Kasumi-1 (cell line): ENCODE data around the gene GALNT17.
"Not testable (repeated sequence)": the region's sequence is repeated elsewhere in the genome, so short reads cannot be mapped to it uniquely, and the experiment has no call there.

ENCODE experiments used
- DNase-seq, 2 experiments: peaks; one replicate each; lab custom pipeline; 2025; lab: John Stamatoyannopoulos, UW

The GALNT17 gene

DNA sequence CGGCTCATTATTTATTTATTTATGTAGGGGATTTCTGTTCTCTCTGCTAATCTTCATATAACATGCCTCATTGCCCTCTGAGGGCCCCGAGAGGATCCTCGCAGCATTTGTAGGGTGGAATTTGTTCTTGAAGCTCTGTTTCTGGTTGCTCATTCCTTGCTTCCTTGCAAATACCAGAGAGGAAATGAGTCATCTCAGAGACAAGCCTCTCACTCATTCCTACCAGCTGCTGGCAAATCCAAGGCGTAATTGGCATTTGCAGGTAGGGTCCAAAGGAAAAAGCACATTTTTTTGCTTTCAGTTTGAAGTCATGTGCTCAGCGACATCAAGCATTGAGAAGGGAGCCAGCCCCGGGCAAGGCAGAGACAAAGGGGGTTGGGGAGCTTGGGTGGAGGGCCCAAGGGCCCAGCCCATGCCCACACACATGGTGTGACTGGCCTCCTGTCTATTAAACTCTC is 501.6 kb downstream of the GALNT17 start:
- no peak for DNase-seq

DNA sequence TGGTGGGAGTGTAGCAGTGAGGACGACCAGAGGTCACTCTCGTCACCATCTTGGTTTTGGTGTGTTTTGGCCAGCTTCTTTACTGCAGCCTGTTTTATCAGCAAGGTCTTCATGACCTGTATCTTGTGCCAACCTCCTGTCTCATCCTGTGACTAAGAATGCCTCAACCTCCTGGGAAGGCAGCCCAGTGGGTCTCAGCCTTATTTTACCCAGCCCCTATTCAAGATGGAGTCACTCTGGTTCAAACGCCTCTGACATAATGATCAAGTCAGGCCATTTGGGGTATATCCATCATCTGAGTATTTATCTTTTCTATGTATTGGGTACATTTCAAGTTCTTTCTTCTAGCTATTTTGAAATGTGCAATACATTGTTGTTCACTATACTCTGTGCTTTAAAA is 503.9 kb downstream of the GALNT17 start:
- not testable (repeated sequence) for DNase-seq

DNA sequence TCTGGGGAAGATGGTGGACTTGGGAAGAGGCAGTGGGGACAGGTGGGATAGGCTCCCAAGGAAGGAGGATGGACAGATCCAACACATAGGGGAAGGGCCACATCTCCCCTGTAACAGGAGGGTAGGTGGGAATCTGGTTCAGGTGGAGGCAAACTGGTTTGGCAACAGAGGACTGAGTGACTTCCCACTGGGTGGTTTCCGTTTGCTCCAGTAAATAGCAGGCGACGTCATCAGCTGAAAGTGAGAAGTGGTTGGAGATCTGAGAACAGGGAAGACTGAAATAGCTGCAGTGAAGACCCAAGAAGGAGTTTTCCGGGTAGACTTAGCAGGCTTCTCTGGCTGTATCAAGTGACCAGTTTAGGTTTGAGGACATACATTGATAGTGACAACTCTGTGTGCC is 504.4 kb downstream of the GALNT17 start:
- DNase-seq = no peak

DNA sequence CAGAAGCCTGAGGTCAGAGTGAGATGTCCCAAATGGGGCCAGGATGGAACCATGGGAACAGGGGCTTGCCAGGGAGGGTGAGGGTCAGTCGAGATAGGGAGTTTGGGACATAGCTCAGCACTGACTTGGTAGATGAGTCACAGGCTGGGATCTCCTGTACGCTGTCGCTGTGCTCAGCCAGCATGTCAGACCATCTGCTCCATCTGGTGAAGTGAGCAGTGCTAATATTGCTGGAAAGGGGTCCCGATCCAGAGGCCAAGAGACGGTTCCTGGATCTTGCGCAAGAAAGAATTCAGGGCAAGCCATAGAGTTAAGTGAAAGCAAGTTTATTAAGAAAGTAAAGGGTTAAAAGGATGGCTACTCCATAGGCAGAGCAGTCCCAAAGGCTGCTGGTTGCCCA is 505.6 kb downstream of the GALNT17 start:
- DNase-seq = no peak

DNA sequence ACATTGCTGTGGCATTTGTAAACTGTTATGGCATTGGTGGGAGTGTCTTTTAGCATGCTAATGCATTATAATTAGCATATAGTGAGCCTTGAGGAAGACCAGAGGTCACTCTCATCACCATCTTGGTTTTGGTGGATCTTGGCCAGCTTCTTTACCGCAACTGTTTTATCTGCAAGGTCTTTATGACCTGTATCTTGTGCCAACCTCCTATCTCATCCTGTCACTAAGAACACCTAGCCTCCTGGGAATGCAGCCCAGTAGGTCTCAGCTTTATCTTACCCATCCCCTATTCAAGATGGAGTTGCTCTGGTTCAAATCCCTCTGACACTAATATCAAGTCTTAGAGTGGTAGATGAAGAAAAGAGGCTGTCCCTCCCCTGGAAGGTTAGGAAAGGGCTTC is 506.2 kb downstream of the GALNT17 start:
- no peak for DNase-seq

DNA sequence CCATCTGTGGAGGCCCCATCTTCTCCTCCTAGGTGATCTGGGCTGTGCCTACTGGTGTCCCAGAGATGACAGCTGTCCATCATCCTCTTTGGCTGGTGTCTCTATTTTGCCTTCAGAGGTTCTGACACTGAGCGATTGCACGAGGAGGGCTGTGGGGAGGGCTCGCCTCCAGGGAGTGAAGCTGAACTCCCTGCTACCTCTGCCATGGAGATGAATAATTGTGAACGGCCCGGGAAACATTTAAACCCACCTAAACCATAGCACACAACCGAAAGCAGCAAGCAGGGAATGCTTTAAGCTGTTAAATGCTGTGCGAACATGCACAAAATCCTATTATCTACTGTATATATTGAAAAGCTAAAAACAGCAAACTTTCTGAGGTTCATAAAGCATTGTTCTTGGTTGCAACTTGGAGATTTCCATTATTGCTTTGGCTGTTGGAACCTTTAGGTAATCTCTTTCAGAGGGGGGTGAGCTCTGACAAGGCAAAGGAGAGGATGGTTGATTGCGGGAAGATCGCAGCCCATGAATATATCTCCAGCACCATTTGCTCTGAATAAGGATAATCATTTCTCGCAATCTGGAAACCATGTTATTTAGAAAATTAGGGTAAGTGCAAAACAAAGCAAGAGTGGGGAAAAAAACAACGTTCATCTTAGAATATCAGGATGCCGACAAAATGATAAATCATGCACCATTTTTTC is 507.6 kb downstream of the GALNT17 start:
- DNase-seq = no peak

DNA sequence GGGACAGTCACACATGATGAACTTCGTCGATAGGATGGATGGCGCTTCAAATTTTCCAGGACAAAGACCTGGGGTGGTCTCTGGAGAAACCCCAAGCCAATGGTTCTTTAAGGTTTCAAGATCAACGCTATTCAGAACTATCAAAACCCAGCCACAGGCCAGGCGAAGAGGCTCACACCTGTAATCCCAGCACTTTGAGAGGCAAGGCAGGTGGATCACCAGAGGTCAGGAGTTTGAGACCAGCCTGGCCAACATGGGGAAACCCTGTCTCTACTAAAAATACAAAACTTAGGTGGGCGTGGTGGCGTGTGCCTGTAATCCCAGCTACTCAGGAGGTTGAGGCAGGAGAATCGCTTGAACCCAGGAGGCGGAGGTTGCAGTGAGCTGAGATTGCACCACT is 511.1 kb downstream of the GALNT17 start:
- DNase-seq = not testable (repeated sequence)

DNA sequence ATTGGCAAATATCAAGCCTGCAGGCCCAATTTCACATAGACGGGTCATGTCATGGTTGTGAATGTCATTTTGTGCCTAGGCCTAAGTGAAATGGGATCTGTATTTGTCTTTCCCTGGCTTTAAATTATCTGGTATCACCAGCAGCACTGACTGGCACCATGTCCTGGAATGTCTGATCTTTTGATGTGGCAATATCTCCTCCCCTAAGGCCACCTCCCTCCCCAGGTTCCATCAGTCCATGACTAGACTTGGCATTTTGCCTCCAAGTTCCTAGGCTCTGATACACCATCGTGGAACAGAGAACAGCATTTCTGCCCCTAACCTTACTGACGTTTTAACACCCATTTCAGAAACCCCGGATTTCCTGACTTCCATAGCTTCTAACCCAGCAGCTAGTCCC is 513.9 kb downstream of the GALNT17 start:
- no peak for DNase-seq

DNA sequence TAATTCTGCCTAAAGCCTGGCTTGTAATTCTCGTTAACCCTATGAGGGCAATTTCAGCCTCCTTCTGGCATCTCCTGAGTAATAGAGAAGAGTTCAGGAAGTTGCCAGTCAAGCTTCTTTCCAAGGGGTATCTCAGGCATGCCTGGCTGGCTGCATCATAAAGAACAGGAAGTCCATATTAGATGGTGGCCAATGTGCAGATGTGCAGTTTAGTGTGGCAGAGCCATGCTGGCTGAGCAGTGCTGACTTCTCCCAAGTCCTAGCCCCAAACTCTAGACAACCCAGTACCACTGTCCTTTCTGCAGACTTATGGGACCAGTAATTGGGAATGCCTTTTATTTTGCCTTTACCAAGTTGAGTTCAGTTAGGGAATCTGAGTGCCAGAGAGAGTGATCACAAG is 517.9 kb downstream of the GALNT17 start:
- DNase-seq = no peak

DNA sequence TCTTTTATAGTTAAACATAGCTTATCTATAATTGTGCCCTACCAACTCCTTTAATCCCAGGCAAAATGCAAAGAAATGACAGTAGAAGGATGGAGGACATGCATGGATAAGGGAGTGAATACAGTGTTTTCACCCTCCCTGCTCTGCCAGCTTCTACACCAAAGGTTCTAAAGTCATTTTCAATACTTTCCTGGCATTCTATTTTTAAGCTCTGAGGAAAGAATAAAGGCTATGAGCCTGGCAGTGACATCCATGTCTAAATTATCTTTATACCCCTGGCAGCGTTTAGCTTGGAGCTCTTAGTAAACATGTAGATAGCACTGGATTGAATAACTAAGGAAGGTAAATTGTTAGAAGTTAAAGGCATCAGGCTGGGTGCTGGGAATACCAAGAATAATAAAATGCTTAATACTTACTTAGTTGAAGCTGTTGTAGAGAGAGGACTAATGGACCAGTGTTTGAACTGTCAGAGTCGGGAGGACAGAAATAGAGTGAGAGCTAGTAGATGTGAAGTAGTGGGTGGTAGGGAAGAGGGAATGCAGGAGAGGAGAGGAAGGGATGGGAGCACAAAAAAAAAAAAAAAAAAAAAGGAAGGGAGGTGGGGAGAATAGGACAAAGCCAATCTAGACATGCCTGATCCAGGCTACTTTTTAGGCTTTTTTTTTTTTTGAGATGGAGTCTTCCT is 518.9 kb downstream of the GALNT17 start:
- DNase-seq = no peak

DNA sequence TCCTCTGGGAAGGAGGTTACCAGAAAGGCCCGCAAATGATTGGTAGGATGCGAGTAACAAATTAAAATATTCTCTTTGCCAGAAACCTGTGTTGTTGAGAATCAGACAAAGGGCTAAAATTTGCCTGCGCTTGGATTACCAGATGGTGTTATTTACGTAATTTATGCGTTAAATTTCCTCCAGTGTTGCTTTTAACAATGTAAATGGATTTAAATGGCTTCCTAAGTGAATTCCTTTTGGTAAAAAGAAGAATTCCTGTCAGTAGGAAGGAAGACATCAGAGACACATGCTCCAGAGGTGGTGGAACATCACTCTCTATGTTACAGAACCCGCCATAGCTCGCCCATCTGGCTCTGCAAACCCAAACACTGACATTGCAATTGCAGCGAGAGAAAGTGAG is 520.6 kb downstream of the GALNT17 start:
- no peak for DNase-seq

DNA sequence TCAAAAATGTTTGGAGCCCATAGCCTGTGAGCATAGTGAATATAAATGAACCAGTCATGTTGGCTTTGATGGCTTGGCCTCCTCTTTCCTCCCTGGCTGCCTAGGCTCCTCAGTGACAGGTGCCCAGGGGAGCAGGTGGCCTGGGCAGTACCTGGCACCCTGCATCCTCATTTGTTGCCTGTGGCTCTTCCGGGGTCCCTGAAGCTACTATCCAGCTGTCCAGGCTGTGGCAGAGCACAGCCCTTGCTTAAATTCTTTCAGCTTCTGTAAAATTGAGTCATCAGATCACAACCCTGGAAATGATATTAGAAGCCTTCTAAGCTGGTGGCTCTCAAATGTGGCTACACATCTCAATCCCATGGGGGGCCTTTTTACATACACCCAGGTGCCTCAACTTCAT is 525.4 kb downstream of the GALNT17 start:
- DNase-seq = no peak

DNA sequence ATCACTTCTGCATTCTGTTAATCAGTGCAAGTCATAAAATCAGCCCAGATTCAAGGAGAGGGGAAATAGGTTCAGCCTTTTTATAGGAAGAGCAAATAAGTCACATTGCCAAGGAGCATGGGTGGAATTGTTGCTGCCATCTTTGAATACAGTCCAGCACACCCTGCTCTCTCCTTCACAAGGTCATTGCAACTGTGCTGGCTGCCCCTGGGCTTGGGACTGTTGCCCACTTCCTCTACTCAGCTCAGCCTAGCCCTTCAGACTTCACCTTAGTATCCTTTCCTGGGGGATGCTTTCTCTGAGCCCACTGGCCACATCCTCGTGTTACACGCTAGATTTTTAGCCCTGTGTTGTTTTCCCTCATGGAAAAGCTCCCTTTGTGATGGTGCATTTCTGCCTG is 527.7 kb downstream of the GALNT17 start:
- no peak for DNase-seq

DNA sequence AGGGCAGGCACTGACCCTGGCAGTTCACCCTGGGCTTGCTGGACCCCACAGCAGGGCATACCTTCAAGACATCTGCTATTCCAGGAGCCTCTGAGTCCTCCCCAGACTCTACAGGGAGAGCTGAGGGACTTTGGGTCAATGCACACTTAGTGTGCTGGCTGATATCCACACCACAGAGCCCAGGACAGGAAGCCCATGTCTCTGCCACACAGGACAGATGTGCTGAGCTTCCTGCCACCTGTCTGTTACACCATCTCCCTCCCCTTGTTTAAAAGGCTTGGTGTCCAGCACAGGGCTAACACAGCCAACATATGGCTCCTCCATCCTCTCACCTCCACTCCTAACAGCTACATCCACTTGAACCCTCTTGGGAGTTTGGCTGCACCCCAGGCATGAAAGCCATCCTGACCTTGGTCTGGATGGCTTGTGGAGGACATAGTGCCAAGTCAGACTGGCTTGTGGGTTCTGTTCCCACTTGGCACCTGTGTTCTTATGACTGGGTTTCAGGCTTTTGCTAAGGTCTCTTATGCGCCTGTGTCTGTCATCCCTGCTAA is 529.8 kb downstream of the GALNT17 start:
- DNase-seq = no peak

DNA sequence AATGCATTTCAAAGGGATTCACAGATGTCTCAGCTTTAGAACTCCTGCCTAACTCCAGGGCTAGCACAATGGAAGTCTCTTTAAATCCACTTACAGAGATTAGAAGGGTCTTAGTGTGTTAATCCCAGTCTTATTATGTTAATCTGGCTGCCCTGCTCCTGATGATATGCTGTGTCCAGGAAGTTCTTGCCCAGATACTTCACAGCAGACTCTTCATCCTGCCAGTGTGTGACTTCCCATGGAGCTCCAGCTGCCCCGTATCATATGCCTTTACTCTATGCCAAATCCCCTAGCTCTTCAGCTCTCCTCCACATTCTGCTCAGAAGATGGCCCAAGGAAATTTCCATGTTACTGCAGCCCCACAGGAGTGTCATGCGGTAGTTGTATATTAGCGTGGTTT is 533.8 kb downstream of the GALNT17 start:
- DNase-seq = no peak

DNA sequence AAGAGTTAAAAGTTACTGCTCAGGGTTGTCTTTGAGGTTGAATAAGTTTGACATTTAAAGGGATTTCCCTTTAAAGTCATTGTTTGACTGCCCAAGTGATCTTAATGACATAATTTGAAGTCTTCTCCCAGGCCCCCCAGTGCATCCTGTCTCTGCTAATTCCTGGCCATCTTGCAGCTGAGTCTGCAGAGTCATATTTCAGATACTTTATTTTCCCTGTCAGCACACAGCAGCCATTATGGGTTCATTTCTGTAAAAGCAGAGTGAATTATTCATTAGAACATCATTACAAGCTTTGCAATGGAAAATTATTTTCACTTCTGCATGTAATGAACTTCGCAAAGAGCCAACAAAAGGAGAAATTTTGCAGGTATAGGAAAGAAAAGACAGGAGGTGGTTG is 536.6 kb downstream of the GALNT17 start:
- no peak for DNase-seq

DNA sequence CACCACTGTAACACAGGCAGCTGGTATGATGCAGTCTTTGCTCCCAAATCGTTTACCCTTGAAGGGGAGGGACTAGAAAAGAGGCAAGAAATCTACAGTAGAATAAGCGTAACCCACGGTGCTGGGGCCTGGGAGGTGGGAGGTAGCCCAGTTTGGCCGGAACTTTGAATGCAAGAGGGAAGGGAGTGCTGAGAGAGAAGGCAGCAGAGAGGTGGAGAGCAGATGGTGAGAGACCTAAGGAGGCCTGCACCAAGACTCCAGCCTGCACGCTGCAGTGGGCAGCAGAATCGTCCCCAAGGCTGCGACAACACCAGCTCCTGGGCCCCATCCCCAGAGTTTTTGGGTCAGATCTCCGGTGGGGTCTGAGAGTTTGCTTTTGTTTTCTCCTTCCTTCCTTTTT is 547.5 kb downstream of the GALNT17 start:
- DNase-seq = no peak

DNA sequence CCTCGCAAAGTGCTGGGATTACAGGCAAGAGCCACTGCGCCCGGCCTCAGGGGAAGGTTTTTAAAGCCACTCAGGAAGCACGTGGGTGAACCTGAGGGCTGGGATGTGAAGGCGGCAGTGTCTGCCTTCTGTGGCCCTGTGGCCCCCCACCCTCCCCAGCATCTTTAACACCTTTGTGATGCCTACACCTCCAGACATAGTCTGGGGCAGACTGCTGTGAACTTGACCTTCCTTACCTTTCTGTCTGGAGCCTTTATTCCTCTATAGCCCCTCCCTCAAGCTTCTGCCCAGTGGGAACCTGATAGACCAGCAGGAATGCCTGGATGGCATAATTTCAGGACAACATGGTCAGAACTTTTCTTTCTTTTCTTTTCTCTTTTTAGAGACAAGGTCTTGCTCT is 550.2 kb downstream of the GALNT17 start:
- no peak for DNase-seq

DNA sequence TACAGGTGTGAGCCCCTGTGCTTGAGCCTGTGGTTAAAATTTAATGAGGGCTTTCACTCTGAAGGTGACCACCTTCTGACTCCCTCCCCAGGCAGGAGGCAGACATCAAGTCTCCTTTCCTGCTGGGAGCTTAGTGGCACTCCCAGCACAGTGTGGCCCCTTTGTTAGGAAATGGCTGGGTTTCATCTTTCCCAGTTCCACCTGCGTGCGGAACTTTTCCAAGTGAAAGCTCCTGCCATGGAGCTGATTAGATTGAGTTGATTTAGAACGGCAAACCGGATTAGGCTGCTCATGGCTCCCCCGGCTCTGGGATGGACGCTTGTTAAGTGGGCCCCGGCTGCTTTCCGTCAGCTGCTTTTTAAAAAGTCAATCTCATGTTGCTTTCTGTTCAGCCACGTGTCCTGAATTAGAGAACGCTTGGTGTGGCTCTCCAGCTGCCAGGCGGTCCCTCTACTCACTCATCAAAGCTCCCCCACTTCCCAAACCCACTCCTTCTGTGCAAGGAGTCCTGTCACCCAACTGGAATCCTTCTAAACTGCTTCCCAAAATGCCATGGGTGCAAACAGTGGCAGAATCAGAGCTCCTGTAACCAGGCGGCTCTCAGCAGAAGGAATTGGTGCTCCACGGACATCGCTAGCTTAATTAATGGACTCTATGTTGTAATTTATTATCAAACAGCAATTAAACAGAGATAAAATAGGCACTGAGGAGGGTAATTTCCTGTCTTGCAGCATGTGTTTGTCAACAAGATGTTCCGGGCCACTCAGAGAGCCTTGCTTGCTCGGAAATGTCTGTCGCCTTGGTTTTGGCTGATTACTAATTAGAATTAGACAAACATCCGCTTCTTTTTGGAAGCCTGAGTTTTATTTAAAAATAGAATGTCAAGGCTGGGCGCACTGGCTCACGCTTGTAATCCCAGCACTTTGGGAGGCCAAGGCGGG is 551.2 kb downstream of the GALNT17 start:
- DNase-seq = no peak

DNA sequence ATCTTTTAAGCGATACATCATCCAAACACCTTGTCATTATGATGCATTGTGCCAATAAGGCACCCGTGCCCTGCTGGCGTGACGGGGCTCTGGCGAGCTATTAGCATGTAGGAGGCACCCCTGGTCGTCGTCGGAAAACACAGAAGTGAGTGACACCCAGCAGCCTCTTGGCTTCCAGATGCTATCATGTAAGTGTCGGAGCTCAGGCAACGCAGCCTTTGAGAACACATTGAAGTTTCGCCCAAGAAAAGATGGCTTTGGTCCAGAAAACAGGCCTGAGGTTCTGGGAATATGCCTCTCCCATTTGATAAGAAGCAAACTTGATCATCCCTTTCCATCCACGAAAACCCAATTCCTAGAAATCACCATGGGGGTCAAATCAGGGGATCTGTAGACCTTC is 555.3 kb downstream of the GALNT17 start:
- no peak for DNase-seq

DNA sequence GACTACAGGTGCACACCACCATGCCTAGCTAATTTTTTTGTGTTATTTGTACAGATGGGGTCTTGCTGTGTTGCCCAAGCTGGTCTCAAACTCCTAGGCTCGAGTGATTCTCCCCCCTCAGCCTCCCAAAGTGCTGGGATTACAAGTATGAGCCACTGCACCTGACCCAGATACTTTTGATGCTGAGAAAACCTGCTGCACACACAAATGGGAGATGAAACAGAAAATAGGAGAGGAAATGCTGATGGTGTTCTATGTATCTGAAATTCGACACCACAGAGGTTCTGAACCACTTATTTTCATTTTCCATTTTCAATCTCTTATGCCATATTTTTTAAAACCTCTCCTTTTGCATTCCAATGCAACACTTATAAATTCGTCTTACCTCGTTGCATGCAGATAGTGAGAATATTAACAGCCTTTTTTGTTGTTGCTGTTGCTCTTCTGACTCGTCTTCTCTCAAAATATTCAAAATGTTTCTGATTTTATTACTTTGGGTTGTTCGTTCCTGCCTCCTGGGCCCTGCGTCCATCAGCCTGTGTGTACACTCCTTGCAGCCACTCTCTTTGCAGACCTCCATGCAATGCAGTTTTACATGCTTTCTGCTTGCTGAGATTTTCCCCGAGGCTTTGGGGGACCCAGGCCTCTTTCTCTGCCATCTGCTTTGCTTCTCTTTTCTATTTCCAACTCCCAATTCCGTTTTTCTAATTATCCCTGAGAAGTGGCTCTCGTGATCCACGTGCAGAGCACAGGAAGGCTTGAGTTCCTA is 556.1 kb downstream of the GALNT17 start:
- no peak for DNase-seq

DNA sequence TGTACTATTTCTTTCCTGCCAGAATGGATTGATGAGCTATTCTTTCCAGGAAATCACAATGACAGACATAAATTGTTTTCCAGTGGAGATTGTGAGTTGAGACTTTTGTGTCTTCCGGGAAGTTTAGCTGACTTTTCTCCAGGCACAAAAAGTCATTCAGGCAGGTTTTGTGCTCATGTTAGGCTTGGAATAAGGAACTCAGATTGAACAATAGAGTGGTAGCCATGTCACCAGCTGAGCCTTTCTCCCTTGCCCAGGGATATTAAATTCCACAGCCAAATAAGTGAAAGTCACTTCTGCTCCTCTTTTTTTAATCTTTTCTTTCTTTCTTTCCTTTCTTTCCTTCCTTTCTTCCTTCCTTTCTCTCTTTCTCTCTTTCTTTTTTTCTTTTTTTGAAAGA is 559.6 kb downstream of the GALNT17 start:
- DNase-seq = no peak
